Stimulated activated CD4-positive, alpha-beta T cell treated with anti-CD3 and anti-CD28 coated beads, Interleukin-12 subunit alpha, Interleukin-12 subunit beta, amount 100 ng/mL, for 24 hours (primary cell): ENCODE measurements around the gene NEK4.
"Not testable (repeated sequence)": the region's sequence is repeated elsewhere in the genome, so short reads cannot be mapped to it uniquely, and the experiment has no call there.

Experiments used
- DNase-seq, 2 experiments: peaks; one replicate each; pipeline ENCODE4 v3.0.0-alpha.2; 2020; ENCODE audit warnings: low read depth in 2 of 2

The NEK4 gene

GRCh38 chr3:52777959-52778805, 7.4 kb upstream of the NEK4 start:
- no peak for DNase-seq

- DNase-seq: no peak
Observed at GRCh38 chr3:52777127-52777958, 6.6 kb upstream of the NEK4 start, which contains the start of gene ITIH1. ITIH1 (plus strand) TSS chr3:52777599; CDS start chr3:52777616, 17 bp downstream.

- not testable (repeated sequence) for DNase-seq
Observed at GRCh38 chr3:52776486-52776885, 5.7 kb upstream of the NEK4 start.

- no peak for DNase-seq
Observed at GRCh38 chr3:52775877-52776276, 5.1 kb upstream of the NEK4 start.

- no peak for DNase-seq
Observed at GRCh38 chr3:52774901-52775864, 4.4 kb upstream of the NEK4 start.

- DNase-seq: no peak
Observed at GRCh38 chr3:52774066-52774713, 3.5 kb upstream of the NEK4 start.

GRCh38 chr3:52773361-52774065, 2.8 kb upstream of the NEK4 start:
- no peak for DNase-seq

- no peak for DNase-seq
Observed at GRCh38 chr3:52771702-52772101, 962 bp upstream of the NEK4 start.

GRCh38 chr3:52771334-52771681, 568 bp upstream of the NEK4 start:
- no peak for DNase-seq

GRCh38 chr3:52769786-52770455, 819 bp downstream of the NEK4 start:
- DNase-seq: no peak

- no peak for DNase-seq
Observed at GRCh38 chr3:52763466-52763865, 7.3 kb downstream of the NEK4 start.

- DNase-seq: no peak
Observed at GRCh38 chr3:52756141-52756540, 14.6 kb downstream of the NEK4 start.

- no peak for DNase-seq
Observed at GRCh38 chr3:52754373-52754772, 16.4 kb downstream of the NEK4 start.

- DNase-seq: no peak
Observed at GRCh38 chr3:52752045-52752660, 18.6 kb downstream of the NEK4 start.

GRCh38 chr3:52743721-52744120, 27.0 kb downstream of the NEK4 start:
- no peak for DNase-seq

GRCh38 chr3:52743152-52743551, 27.6 kb downstream of the NEK4 start:
- DNase-seq: no peak

- no peak for DNase-seq
Observed at GRCh38 chr3:52742418-52743041, 28.2 kb downstream of the NEK4 start.

- DNase-seq: no peak
Observed at GRCh38 chr3:52739730-52740129, 31.0 kb downstream of the NEK4 start.

- DNase-seq: no peak
Observed at GRCh38 chr3:52733256-52733891, 37.4 kb downstream of the NEK4 start.
